Right lobe of liver (tissue), 4 donors: ENCODE data around the gene GNB4.

Experiments used
- POLR2A ChIP-seq: fragments of 450-650 bp; IDR thresholded peaks from one replicate; pipeline ENCODE4 v1.6.1; 2017; ENCODE audit warnings: antibody characterized with exemption, mild to moderate bottlenecking
- TF ChIP-seq, protein P1 (sequence below), 4 donors: fragments of 200-600 bp in 3 of 4; fragments of 450-650 bp in 1 of 4; IDR thresholded peaks; one replicate each; pipeline versions ENCODE4 v1.5.1 to v1.8.0; 2016 to 2022; ENCODE audit warnings: antibody characterized with exemption in 4 of 4, mild to moderate bottlenecking in 2 of 4
- donor health status: DM: no; HTN: no; CAD: no.
- donor health status: DM: no; HTN: no; CAD: no.
- donor health status: DM: no; HTN: yes; CAD: no.

DNA sequence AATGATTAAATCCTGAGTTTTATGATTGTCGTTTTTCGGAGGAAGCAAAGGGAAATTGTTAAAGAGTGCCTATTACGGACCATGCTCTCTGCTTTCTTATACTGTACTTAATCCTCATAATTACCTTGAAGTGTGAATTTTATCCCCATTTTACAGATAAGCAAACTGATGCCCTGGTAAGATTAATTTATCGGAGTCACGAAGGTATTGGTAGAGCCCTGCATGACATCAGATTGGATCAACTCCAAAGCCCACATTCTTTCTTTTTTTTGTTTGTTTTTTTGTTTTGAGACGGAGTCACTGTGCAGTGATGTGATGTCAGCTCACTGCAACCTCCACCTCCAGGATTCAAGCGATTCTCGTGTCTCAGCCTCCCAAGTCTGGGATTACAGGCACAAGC, 1.6 kb upstream of the GNB4 start:
- TF ChIP-seq, protein P1, sequence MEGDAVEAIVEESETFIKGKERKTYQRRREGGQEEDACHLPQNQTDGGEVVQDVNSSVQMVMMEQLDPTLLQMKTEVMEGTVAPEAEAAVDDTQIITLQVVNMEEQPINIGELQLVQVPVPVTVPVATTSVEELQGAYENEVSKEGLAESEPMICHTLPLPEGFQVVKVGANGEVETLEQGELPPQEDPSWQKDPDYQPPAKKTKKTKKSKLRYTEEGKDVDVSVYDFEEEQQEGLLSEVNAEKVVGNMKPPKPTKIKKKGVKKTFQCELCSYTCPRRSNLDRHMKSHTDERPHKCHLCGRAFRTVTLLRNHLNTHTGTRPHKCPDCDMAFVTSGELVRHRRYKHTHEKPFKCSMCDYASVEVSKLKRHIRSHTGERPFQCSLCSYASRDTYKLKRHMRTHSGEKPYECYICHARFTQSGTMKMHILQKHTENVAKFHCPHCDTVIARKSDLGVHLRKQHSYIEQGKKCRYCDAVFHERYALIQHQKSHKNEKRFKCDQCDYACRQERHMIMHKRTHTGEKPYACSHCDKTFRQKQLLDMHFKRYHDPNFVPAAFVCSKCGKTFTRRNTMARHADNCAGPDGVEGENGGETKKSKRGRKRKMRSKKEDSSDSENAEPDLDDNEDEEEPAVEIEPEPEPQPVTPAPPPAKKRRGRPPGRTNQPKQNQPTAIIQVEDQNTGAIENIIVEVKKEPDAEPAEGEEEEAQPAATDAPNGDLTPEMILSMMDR (IDR thresholded peaks at IDR 0.05) = no peak
- no peak for TF ChIP-seq POLR2A
